ENCODE results near the gene RANBP1.

Gene RANBP1

DNA sequence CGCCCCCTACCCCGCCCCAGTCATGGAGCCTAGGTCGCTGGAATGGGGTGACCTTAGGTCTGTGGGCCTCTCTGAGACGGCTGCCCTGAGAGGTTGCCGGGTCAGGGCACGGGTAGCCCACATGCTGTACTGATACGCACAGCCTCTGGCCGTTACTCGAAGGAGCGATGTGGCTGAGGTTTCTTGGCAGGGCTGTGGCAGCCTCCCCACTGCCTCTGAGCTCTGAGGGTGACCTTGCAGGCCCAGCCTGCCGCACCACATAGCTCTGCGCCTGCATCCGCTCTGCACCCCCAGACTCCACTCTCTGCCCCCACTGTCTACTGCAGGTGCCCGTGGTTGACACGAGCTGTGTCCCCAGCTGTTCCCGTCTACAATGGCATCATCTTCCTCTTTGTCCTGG lies 23.0 kb downstream of the RANBP1 start:
- no peak for DNase-seq

DNA sequence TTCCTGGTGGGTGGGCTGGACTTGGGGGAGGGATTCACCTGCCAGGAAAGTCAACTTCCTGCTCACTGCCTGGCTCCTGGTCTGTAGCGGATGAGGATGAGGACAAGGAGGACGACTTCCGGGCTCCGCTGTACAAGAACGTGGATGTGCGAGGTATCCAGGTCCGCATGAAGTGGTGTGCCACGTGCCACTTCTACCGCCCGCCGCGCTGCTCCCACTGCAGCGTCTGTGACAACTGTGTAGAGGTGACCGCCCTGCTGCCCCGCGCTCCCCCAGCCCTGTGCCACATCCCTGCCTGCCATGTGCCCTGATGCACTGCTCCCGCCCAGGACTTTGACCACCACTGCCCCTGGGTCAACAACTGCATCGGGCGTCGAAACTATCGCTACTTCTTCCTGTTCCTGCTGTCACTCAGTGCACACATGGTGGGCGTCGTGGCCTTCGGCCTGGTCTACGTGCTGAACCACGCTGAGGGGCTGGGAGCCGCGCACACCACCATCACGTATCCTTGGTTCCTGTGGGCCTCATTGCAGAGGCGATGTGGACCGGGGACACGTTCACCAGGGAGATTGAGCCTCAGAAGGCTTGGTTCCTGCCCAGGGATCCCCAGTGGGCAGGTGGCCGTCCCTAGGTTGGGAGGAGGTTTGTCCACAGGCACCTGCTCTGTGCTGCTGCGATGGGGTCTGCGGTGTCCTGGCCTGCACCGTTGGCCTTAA lies 23.6 kb downstream of the RANBP1 start:
- no peak for DNase-seq

DNA sequence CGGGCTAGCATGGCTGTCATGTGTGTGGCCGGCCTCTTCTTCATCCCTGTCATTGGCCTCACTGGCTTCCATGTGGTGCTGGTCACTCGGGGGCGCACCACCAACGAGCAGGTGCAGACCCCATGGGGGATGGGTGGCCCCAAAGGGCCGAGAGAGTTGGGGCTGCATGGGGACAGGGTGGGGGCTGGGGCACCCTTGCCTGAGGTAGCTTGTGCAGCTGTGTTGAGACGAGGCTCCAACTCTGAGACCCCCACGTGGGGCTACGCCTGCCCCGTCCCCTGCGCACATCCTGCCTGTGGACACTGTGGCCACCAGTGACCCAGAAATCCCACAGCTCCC lies 24.2 kb downstream of the RANBP1 start:
- DNase-seq, result no peak

DNA sequence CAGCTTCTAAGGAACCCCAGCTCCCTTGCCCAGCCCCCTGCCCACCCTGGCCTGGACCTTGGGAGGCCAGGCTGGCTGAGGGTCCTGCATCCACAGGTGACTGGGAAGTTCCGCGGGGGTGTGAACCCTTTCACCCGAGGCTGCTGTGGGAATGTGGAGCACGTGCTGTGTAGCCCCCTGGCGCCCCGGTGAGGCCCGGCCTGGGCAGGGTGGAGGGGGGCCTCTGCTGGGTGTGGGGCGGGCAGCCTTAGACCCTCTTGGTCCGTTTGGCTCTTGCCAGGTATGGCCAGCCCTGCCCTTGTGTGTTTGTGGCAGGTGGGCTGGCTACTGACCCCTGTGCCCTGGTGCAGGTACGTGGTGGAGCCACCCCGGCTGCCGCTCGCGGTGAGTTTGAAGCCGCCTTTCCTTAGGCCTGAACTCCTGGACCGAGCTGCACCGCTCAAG lies 24.6 kb downstream of the RANBP1 start:
- no peak for DNase-seq

DNA sequence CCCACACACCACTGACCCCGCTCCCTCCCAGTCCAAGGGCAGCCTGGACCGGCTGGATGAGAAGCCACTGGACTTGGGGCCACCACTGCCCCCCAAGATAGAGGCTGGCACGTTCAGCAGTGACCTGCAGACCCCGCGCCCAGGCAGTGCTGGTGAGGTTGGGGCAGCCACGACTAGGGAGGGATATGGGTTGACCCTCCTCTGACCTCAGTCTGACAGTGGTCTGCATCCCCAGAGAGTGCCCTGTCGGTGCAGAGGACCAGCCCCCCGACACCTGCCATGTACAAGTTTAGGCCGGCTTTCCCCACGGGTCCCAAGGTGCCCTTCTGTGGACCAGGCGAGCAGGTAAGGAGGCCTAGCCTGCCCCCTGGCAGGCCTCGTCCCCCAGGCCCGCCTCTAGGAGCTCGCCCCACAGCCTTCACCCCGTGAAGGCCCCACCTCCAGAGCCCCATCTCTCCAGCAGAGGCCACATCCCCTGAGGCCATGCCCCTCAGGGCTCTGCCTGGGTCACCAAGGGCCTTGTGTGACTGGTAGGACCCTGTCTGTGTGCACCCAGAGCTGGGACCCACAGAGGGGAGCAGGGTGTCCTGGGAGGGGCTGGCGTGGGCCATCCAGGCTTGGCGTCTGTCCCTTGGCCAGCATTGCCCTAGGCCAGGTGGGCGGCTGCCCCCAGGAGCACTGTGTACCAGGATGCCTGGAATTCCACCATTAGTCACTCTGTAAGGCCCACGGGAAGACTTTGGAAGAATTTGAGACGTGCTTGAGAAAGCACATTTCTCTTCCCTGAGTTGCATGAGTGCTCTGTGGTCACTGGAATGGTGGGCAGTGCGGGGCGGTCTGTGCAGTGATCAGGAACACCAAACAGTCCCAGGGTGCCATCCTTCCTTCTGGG lies 25.5 kb downstream of the RANBP1 start:
- no peak for DNase-seq

DNA sequence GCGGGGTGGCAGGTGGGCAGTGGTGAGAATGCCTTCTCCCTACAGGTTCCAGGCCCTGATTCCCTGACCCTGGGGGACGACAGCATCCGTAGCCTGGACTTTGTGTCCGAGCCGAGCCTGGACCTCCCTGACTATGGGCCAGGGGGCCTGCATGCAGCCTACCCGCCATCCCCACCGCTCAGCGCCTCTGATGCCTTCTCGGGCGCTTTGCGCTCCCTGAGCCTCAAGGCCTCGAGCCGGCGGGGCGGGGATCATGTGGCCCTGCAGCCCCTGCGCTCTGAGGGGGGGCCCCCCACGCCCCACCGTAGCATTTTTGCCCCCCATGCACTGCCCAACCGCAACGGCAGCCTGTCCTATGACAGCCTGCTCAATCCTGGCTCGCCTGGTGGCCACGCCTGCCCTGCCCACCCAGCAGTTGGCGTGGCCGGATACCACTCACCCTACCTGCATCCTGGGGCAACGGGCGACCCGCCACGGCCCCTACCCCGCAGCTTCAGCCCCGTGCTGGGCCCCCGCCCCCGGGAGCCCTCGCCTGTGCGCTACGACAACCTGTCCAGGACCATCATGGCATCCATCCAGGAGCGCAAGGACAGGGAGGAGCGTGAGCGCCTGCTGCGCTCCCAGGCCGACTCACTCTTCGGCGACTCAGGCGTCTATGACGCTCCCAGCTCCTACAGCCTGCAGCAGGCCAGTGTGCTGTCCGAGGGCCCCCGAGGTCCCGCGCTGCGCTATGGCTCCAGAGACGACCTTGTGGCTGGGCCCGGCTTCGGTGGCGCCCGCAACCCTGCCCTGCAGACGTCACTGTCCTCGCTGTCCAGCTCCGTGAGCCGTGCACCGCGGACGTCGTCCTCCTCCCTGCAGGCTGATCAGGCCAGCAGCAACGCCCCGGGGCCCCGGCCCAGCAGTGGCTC lies 27.1 kb downstream of the RANBP1 start:
- DNase-seq, result no peak

DNA sequence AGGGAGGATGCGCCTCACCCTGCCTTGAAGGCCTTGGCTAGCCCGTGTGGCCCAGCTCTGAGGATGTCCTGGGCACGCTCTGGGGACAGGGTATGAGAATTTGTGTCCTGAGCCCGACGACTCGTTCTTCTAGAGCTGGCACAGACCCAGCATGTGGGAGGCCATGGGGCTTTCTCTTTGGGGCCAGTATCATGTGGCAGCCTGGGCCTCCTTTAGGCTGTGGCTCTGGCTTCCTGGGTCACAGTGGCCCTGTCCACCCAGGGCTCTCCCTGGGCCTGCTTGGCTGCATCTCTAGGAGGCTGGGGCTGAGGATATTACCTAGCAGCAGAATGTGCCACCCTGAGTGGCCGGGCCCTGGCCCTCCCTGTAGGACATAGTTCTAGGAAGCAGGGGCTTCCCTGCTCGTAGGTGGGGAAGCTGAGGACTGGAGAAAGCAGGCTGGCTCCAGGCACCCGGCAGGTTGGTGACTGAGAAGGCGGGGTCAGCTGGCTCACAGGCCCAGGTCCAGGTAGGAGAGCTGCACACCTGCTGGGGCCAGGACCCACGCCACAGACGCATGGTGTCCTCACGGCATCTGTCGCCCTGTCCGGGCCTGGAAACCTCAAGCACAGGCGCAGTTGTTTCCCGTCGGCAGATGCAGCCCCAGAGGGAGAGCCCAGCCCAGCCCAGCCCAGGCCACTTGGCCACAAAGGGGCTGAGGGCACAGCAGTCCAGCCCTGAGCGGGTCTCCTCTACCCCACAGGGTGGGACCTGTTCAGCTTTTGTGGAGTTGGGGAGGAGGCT lies 28.2 kb downstream of the RANBP1 start:
- no peak for DNase-seq

DNA sequence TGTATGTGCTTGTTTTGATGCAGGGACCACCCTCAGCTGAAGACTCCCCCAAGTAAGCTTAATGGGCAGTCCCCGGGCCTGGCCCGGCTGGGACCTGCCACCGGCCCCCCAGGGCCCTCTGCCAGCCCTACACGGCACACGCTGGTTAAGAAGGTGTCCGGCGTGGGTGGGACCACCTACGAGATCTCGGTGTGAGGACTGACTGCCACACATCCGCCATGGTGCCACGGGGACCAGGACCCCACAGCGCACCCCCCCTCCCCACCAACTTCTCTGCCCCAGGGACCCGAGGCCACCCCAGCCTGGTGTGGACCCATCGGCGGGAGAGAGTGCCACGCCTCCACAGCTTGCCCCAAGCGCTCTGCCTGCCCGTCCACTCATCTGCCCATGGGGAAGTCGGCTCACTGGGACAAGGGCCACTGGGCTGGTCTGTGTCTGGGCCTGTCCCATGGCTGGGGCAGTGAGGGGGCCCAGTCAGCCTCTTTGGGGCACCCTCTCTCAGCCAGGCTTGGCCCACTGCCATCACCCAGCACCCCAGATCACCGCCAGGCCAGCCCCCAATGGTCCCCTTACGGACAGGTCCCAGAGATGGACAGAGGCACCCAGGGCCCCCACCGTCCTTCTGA lies 29.4 kb downstream of the RANBP1 start:
- DNase-seq, result no peak

DNA sequence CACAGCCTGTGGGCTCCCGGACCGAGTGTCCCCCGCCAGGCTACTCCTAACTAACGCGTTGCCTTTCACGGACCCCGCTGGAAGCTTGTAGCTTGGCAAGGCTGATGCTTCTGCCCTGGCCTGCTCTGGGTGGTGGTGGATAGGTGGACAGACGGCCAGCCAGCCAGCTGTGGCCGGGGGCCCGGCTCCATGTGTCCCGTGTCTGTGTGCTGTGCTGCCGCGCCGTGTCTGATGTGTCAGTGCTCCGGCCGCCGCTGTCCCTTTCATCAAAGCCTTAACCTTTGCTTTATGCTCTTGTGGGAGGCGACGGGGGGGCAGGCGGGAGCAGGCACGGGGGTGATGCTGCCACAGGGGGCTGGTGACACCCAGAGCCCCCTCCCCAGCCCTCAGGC lies 29.9 kb downstream of the RANBP1 start:
- no peak for DNase-seq

DNA sequence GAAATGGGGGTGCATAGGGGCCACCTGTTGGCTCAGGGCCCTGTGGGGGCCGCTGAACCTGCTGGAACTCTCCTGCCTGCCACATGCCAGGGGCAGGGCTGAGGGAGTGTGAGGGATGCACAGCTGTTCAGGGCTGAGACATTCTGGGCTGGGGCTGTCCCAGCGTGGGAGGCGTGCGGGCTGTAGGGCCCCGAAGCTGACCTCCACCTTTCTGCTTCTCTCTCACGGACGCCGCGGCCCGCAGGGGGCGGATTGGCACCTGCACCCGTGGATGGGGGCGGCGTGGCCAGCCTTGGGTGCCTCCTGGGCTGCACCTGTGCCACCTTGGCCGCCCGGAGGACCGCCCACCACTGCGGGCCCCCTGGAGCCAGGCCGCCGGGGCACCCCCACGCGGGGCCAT lies 30.9 kb downstream of the RANBP1 start:
- no peak for DNase-seq

DNA sequence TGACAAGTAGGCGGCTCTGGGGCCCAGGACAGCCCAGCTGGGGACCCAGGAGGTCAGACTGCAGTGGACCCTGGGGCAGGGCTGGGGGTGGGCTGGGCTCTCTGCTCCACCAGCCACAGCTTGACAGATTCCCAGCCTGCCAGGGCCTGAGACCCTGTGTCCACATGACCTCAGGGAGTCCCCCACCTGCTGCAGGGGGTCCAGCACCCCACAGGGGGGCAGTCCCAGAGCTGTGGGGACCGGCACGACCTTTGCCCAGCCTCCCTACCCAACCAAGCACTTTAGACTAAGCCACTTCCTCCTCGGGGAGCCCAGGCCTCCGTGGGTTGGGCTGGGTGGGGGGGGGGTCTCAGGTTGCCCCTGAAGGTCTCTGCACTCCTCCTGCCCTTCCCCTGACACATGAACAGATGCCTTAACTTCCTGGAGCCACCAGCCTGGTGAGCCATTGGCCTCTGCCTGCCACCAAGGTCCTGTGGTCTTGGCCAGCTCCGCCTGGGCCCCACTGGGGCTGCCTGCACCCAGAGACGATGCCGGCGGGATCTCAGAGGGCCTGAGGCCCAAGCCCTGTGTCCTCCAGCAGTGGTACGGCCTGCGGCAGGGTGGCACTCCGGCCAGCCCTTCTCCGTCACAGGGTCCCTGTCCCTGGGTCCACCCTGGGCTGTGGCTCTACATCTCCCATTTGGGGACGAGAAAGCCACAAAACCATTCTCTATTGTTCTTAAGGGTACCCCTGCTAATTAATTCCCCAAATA lies 31.5 kb downstream of the RANBP1 start:
- no peak for DNase-seq

DNA sequence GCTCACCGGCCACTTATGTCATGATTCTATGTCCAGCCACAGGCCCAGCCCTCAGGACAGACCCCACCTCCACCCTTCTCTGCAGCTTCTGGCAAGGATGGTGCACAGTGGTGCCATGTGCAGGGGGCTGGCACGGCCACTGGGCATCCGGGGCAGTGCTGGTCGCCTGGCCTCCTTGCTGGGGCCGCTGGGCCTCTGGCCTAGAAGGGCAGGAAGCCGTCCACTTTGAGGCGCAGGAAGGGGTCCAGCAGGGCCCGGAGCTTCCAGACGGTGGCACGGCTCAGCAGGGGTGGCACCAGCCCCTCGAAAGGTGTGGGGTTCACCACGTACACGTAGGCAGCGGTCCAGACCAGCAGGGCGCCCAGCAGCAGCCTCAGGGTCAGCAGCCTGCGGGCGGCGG lies 32.5 kb downstream of the RANBP1 start:
- DNase-seq, result no peak

DNA sequence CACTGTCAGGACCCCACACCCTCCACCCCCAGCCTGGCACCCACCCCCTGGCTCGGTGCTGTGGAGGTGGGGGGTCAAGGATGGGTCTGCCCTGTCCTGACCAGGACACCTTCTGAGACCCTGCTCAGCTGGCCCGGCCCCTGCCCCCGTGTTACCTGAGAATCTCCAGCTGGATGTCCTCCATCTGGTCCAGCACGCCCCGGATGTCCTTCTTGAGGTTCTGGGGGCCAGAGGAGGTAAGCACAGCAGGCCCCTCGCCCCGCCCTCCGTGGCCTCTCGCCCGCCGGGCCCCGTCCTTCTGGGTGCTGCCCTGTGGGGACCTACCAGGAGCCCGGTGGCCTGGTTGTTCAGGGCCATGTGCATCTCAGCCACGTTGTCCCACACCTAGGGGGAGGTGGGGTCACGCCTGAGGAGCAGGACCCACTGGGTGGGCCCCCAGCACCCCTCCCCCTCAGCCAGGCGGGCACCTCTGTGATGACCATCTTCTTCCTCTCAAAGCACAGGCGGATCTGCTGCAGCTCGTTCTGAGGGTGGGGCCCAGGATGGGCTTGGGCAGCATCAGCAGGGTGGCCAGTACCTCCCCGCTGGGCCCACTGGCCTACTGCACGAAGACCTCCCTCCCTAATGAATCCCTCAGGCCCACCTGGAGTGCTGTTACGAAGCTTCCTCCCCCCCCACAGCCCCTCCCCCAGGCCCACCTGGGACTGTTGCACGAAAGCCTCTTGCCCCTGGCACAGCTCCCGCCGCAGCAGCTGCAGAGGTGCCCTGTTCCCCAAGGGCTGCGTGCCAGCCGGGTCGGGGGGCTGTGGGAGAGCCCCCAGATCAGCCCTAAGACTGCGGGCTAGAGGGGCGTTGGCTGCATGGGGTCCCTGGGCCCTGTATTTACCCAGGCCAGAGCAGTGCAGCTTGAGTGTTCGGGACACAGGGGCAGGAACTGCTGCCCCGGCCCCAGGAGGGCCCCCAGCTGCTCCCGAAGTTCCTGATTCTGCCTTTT lies 33.6 kb downstream of the RANBP1 start:
- no peak for DNase-seq

DNA sequence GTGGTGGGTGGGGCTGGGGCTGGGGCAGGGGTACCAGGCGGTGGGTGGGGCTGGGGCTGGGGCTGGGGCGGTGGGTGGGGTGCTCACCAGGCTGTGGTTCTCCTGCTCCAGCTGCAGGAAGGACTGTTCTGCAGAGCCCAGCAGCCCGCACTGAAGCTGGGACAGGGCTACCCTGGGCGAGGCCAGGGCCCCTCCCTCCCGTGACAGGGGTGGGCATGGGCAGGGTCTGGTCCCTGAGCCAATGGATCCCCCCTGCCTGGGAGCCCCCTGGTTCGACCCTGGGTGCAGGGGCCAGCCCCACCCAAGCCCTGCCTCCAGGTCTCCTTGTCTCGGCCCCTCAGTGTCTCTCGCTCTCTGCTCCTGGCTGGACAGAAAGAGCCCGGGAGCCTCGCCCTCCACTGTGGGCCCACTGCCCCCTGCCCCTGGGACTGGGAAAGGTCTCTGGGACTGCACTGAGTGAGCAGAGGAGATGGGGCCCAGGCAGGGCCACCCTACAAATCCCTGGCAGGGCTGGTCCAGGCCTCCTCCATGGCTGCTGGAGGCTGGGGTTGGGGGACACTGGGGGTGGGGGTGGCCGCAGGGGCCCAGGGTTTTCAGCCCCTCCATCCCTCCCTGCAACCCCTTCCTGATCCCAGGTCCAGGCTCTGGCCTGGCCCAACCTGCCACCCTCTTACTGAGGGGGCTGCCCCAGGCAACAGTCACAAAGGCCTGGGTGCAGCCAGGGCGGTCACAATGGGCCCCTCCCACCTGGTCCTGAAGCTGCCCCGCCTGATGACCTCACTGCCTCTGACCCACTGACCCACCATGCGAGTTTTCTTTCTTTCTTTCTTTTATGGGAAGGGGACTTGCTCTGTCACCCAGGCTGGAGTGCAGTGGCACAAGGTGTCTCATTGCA lies 34.7 kb downstream of the RANBP1 start, which contains the start of gene CCDC188:
Gene CCDC188, minus strand, starts transcription at position 675 of the 895 bp plus-strand sequence. Its CDS starts 69 bp downstream, at position 606.
- DNase-seq, result no peak

DNA sequence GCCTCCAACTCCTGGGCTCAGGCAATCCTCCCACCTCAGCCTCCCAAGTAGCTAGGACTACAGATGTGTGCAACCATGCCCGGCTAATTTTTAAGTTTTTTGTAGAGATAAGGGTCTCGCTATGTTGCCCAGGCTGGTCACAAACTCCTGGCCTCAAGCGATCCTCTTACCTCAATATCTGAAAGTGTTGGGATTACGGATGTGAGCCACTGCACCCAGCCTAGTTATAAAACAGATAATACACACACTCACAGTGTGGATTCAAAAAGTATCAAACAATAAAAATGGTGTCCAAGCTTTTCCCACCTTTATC lies 35.3 kb downstream of the RANBP1 start:
- DNase-seq, result no peak

DNA sequence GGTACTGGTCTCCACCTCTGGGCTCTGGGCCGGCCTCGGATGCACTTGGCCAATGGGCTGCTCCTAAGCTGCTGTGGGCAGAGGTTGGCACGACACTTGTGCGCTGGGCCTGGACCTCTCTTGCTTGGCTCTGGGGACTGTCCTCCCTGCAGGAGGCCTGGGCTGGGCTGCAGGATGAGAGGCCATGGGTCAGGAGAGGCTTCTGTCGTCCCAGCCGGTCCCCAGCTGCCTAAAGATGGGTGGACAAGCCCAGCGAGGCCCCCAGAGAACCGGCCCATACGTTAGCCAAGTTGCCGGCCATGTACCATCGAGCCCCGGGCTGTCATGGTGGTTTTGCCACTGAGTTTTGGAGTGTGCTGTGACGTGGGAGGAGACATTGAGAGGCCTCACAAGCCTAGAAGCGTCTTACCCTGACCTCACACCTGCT lies 36.6 kb downstream of the RANBP1 start:
- no peak for DNase-seq

DNA sequence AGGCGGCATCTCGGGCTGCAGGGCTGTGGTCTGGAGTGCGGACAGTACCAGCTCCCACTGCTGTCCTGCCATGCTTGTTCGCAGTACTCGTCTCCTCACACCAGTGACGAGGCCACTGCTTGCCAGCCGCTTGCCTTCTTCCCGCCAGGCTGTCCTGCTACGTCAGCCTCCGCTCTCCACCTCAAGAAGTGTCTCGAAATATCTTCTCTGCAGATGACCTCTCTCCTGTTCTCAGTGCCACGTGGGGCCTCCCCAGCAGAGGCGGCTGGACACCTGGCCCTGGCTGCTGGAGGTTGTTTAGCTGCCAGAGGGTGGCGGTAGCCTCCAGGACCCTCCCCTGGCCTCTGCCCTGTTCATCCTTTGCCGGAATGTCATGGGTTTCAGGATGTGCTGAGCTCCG lies 38.0 kb downstream of the RANBP1 start:
- no peak for DNase-seq

DNA sequence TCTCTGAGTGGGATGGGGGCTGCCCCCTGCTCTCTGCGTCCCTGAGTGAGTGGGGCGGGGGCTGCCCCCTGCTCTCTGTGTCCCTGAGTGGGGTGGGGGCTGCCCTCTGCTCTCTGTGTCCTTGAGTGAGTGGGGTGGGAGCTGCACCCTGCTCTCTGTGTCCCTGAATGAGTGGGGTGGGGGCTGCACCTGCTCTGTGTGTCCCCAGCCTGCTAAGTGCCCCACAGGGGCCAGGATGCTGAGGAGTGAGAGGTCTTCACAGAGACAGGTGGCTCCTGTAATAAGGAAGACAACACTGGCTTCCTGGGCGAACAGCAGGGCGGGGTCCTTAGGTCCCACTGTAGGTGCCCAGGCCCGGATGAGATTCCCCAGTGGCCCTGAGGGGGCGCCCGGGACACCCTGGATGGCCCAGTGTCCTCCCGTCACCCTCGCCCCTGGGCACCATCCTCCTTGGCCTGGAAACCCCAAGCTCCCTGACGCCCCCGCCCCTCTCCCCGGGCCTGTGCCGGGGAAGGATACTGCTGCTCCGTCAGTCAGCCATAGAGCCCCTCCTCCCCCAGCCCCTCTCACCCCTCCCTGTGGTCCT lies 38.8 kb downstream of the RANBP1 start:
- no peak for DNase-seq

Measured in right hindlimb (tissue), 1 donor.